ENCODE measurements around the gene PRRX2.

The PRRX2 gene

GRCh38 chr9:129726322-129727160 lies 61.1 kb downstream of the PRRX2 start:
- no peak for TF ChIP-seq TAF1 (IDR thresholded peaks at IDR 0.05; ENCODE audit: borderline replicate concordance, insufficient read depth, low read length)
- no peak for TF ChIP-seq FOXP2 (optimal IDR thresholded peaks at IDR 0.05; ENCODE audit: borderline replicate concordance, extremely low read depth, extremely low read length, insufficient read depth)
- TF ChIP-seq SIN3A (IDR thresholded peaks at IDR 0.05; ENCODE audit: borderline replicate concordance, insufficient read depth, low read length): no peak
- 0 out of 4 replicates have a peak, but pooled peaks of 1 of the 2 experiments have one; percentile 21 for TF ChIP-seq REST (IDR thresholded peaks at IDR 0.05; ENCODE audit: insufficient read depth in 1 of 2, low read depth in 2 of 2, low read length in 2 of 2)
- no peak for TF ChIP-seq POLR2AphosphoS5 (IDR thresholded peaks at IDR 0.05; ENCODE audit: low read depth, low read length)

- TF ChIP-seq SIN3A (IDR thresholded peaks at IDR 0.05; ENCODE audit: borderline replicate concordance, insufficient read depth, low read length): no peak
- TF ChIP-seq FOXP2 (optimal IDR thresholded peaks at IDR 0.05; ENCODE audit: borderline replicate concordance, extremely low read depth, extremely low read length, insufficient read depth): no peak
- no peak for TF ChIP-seq TAF1 (IDR thresholded peaks at IDR 0.05; ENCODE audit: borderline replicate concordance, insufficient read depth, low read length)
- TF ChIP-seq REST (IDR thresholded peaks at IDR 0.05; ENCODE audit: insufficient read depth in 1 of 2, low read depth in 2 of 2, low read length in 2 of 2): no peak
- no peak for TF ChIP-seq POLR2AphosphoS5 (IDR thresholded peaks at IDR 0.05; ENCODE audit: low read depth, low read length)
These were observed 63.3 kb downstream of the PRRX2 start for GRCh38 chr9:129728744-129729143.

- TF ChIP-seq SIN3A (IDR thresholded peaks at IDR 0.05; ENCODE audit: borderline replicate concordance, insufficient read depth, low read length): no peak
- no peak for TF ChIP-seq POLR2AphosphoS5 (IDR thresholded peaks at IDR 0.05; ENCODE audit: low read depth, low read length)
- TF ChIP-seq FOXP2 (optimal IDR thresholded peaks at IDR 0.05; ENCODE audit: borderline replicate concordance, extremely low read depth, extremely low read length, insufficient read depth): no peak
- TF ChIP-seq TAF1 (IDR thresholded peaks at IDR 0.05; ENCODE audit: borderline replicate concordance, insufficient read depth, low read length): no peak
- no peak for TF ChIP-seq REST (IDR thresholded peaks at IDR 0.05; ENCODE audit: insufficient read depth in 1 of 2, low read depth in 2 of 2, low read length in 2 of 2)
These were observed 66.1 kb downstream of the PRRX2 start for GRCh38 chr9:129731477-129732085.

- no peak for TF ChIP-seq REST (IDR thresholded peaks at IDR 0.05; ENCODE audit: insufficient read depth in 1 of 2, low read depth in 2 of 2, low read length in 2 of 2)
- no peak for TF ChIP-seq FOXP2 (optimal IDR thresholded peaks at IDR 0.05; ENCODE audit: borderline replicate concordance, extremely low read depth, extremely low read length, insufficient read depth)
- no peak for TF ChIP-seq SIN3A (IDR thresholded peaks at IDR 0.05; ENCODE audit: borderline replicate concordance, insufficient read depth, low read length)
- TF ChIP-seq POLR2AphosphoS5 (IDR thresholded peaks at IDR 0.05; ENCODE audit: low read depth, low read length): no peak
- TF ChIP-seq TAF1 (IDR thresholded peaks at IDR 0.05; ENCODE audit: borderline replicate concordance, insufficient read depth, low read length): no peak
These were observed 66.7 kb downstream of the PRRX2 start for GRCh38 chr9:129732100-129732499.

Measured in PFSK-1 (cell line).